Mucosa of descending colon (tissue), 3 donors: ENCODE results near the gene PTPRE. TPM values are rescaled to one million over a fixed set of nuclear protein-coding genes. Genes with fewer than 3 reads are reported as not detected.

Experiments
- ATAC-seq: fragments of 200-7000 bp; cut with Tn5 transposase; one replicate; pipeline ENCODE4 v1.9.1; 2020; ENCODE audit warnings: mild to moderate bottlenecking, moderate library complexity
- DNase-seq, 3 donors: peaks; one replicate each; pipeline ENCODE4 v3.0.0-alpha.2; 2020
- H3K36me3 ChIP-seq: fragments of 200-600 bp; one replicate; pipeline ENCODE4 v1.8.0; 2021; ENCODE audit warnings: low read depth, mild to moderate bottlenecking
- H3K4me1 ChIP-seq: fragments of 200-600 bp; one replicate; pipeline ENCODE4 v1.8.0; 2021; ENCODE audit warnings: low read depth, mild to moderate bottlenecking
- H3K4me3 ChIP-seq: fragments of 200-600 bp; one replicate; pipeline ENCODE4 v1.8.0; 2021; ENCODE audit warnings: mild to moderate bottlenecking
- H3K9me3 ChIP-seq: fragments of 200-600 bp; one replicate; pipeline ENCODE4 v1.8.0; 2021; ENCODE audit warnings: mild to moderate bottlenecking
- intact Hi-C, 2 donors: fragments of 100-400 bp; cut with DNase I in 1 of 2; cut with micrococcal nuclease in 1 of 2; formaldehyde crosslinking; loops; one replicate each; pipeline versions ENCODE4 v1.11.0 to v1.11.1; 2022; cut with DNase I, micrococcal nuclease
- total RNA-seq, 3 donors: library from RNA; stranded (reverse); fragmentation: NEBNext Ultra II Directional in 2 of 3; extraction: Animal tissue kit (Norgen Biotek cat#: 25700) in 2 of 3; gene quantifications; one replicate each; pipeline versions ENCODE4 v1.2.1 to v1.2.4, GENCODE V29; 2021 to 2023
- TF ChIP-seq, protein P1 (sequence below): fragments of 200-600 bp; IDR thresholded peaks from one replicate; pipeline ENCODE4 v1.8.0; 2022; ENCODE audit warnings: antibody characterized with exemption, mild to moderate bottlenecking
- donor health status: DM: no; HTN: no; CAD: no; lungs with moderate emphysema.
- donor health status: DM: no; HTN: no; CAD: no.
- donor health status: DM: no; HTN: yes; CAD: no.

PTPRE gene
- total RNA-seq, 3 donors from 2014 or later: 28.8 to 33.6 (median 32.5) TPM

DNA sequence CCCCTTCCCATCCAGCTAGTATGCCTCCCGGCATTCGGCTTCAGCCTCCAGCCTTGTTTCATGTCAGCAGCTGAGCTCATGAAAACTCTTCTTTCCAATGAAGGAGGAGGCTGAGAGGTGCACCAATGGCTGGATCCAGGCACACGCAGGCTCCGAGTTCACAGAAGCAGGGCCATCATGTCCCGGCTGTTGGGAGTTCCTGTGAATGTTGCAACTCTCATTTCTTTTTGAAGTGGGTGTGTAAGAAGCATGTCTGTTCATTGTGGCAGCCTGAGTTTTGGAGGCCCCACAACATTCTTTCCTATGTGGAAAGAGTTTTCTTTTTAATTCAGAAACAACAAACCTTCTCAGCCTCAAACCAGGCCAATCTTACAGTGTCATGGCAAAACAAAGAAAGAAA lies 89.7 kb downstream of the PTPRE start:
- Histone ChIP-seq H3K4me1 (no peaks in the 10 kb centered on the region), H3K36me3 (no peaks in the 10 kb centered on the region), H3K4me3 (no peak overlapping the region), H3K9me3 (no peaks in the 10 kb centered on the region)
- TF ChIP-seq, protein P1, sequence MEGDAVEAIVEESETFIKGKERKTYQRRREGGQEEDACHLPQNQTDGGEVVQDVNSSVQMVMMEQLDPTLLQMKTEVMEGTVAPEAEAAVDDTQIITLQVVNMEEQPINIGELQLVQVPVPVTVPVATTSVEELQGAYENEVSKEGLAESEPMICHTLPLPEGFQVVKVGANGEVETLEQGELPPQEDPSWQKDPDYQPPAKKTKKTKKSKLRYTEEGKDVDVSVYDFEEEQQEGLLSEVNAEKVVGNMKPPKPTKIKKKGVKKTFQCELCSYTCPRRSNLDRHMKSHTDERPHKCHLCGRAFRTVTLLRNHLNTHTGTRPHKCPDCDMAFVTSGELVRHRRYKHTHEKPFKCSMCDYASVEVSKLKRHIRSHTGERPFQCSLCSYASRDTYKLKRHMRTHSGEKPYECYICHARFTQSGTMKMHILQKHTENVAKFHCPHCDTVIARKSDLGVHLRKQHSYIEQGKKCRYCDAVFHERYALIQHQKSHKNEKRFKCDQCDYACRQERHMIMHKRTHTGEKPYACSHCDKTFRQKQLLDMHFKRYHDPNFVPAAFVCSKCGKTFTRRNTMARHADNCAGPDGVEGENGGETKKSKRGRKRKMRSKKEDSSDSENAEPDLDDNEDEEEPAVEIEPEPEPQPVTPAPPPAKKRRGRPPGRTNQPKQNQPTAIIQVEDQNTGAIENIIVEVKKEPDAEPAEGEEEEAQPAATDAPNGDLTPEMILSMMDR: no peak
- DNase-seq (no peak), ATAC-seq (peak; percentile 20)
- intact Hi-C loops: no loop called here

- intact Hi-C loops: no loop called here
- H3K4me3 ChIP-seq: no peak overlapping the region
- DNase-seq (no peak), ATAC-seq (no peak)
- TF ChIP-seq, protein P1: no peak
- H3K9me3 ChIP-seq: no peaks in the 10 kb centered on the region
- H3K4me1 ChIP-seq: no peaks in the 10 kb centered on the region
- H3K36me3 ChIP-seq: no peaks in the 10 kb centered on the region
Measured at GRCh38 chr10:127997271-127997670, 90.4 kb downstream of the PTPRE start.

GRCh38 chr10:127997937-127998336 lies 91.0 kb downstream of the PTPRE start:
- Histone ChIP-seq H3K4me1 (no peaks in the 10 kb centered on the region), H3K9me3 (no peaks in the 10 kb centered on the region), H3K36me3 (no peaks in the 10 kb centered on the region), H3K4me3 (no peak overlapping the region)
- intact Hi-C loops: no loop called here
- DNase-seq (no peak), ATAC-seq (no peak)
- TF ChIP-seq, protein P1: no peak

DNA sequence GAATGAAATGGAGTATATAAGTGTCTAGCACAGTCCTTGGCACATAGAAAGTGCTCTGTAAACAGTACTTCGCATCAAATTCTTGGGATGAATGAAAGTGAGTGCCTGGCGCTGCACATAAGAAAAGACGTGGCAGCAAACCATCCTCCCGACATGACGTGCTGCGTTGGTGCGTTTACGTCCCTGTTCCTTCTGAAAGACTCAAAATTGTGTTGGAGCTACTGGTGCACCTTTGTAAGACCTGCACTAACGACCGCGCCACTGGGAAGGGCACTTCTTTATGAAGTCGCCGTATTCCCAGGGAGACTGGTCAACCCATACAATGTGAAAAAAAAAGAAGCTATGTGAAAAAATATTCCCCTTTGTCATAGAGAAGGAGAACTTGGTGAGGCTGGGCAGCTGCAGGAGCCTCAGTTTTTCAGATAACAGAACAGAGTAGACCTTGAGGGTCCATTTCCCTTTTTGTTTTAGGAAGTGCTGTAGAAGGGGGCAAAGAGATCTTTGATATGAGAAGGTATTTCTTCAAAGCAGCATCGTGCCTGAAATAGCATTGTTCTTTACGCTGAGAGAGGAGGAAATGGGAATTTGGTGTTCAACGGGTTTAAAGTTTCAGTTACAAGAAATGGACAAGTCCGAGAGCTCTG lies 91.7 kb downstream of the PTPRE start:
- intact Hi-C loops: no loop called here

DNA sequence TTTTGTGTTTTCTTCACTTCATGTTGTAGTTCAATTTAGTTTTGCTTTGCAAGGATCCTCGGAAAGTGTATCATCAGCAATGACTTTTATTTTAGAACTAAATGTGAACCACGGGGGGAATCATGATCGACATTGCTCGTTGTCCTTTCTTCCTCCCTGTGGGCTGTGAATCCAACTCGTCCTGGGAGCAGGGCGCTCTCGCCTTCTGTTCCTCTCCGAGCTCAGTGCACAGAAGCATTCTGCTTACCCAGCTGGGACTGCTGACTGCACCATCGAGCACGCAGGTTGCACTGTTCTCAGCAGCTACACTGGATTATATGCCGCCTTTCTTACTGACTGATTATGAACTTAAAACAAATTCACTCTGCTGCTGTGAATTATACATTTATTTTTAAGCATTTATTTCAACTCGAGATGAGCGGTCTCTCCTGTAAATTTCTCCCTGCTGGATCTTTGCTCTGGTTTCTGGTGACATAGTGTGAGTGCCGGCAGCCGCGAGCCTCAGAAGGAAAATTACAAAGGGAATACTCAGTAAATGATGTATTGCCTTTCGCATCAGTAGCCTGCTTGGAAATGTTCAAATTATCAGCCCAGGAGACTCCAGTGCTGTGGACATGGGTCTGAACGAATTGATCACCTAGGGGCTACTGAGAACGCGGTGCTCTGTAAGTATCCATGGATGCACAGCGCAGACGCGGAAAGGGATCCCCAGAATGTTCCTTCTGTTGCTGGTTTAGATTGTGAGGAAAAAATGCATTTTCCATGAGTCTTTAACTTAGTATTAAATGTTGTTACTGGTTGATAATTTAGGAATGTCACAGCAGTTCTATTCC lies 92.6 kb downstream of the PTPRE start:
- Histone ChIP-seq H3K4me3 (no peak overlapping the region), H3K4me1 (no peaks in the 10 kb centered on the region), H3K36me3 (no peaks in the 10 kb centered on the region), H3K9me3 (no peaks in the 10 kb centered on the region)
- ATAC-seq (no peak), DNase-seq (no peak)
- intact Hi-C loops: no loop called here
- TF ChIP-seq, protein P1: no peak

More for the DNA sequence above, 91.7 kb downstream of the PTPRE start:
- no peak overlapping the region for H3K4me3 ChIP-seq
- H3K4me1 ChIP-seq: no peaks in the 10 kb centered on the region
- TF ChIP-seq, protein P1: no peak
- DNase-seq (no peak), ATAC-seq (no peak)
- H3K9me3 ChIP-seq: no peaks in the 10 kb centered on the region
- H3K36me3 ChIP-seq: no peaks in the 10 kb centered on the region
